Calu3 (cell line): Measurements from ENCODE around the gene EFCAB6. TPM values are rescaled to one million over a fixed set of nuclear protein-coding genes. Genes with fewer than 3 reads are reported as not detected.

Experiments used
- BruUV-seq: library from RNA; stranded (reverse); fragments of 400-500 nt; replicated peaks from 2 replicates; lab custom pipeline; 2021; lab: Mats Ljungman, UMichigan
- CTCF ChIA-PET: fragments of 300-600 bp; sonication (Branson Sonifier 250); formaldehyde crosslinking; loops from one replicate; lab custom pipeline; 2022; ENCODE audit warnings: antibody characterized with exemption; lab: Charles Lee
- DNase-seq: peaks from one replicate; pipeline ENCODE4 v3.0.0; 2022
- H3K27ac Mint-ChIP-seq: one replicate; pipeline ENCODE4 v1.8.0; 2022; ENCODE audit warnings: mixed read lengths; ENCODE audit not compliant: unreplicated experiment
- H3K27me3 Mint-ChIP-seq: one replicate; pipeline ENCODE4 v1.8.0; 2022; ENCODE audit warnings: mixed read lengths; ENCODE audit not compliant: unreplicated experiment
- H3K36me3 Mint-ChIP-seq: one replicate; pipeline ENCODE4 v1.8.0; 2022; ENCODE audit warnings: mild to moderate bottlenecking, moderate library complexity, mixed read lengths; ENCODE audit not compliant: insufficient read depth, unreplicated experiment
- H3K4me1 Mint-ChIP-seq: one replicate; pipeline ENCODE4 v1.8.0; 2022; ENCODE audit warnings: mild to moderate bottlenecking, low read depth, mixed read lengths; ENCODE audit not compliant: unreplicated experiment
- H3K4me3 Mint-ChIP-seq: one replicate; pipeline ENCODE4 v1.8.0; 2022; ENCODE audit warnings: mild to moderate bottlenecking, low read depth, moderate library complexity, mixed read lengths; ENCODE audit not compliant: unreplicated experiment
- H3K9me3 Mint-ChIP-seq: one replicate; pipeline ENCODE4 v1.8.0; 2022; ENCODE audit warnings: low read depth, mixed read lengths; ENCODE audit not compliant: unreplicated experiment
- CTCF ChIP-seq: fragments of 200-600 bp; IDR thresholded peaks from one replicate; pipeline ENCODE4 v1.8.0; 2022; ENCODE audit warnings: antibody characterized with exemption; ENCODE audit not compliant: unreplicated experiment
- intact Hi-C: fragments of 100-400 bp; cut with micrococcal nuclease; formaldehyde crosslinking; loops from one replicate; pipeline ENCODE4 v1.10.0; 2022; ENCODE audit not compliant: unreplicated experiment
- total RNA-seq: library from RNA; stranded (reverse); gene quantifications from 2 replicates; pipeline ENCODE4 v1.2.3, GENCODE V29; 2022

The EFCAB6 gene
- total RNA-seq, 1 experiment from 2014 or later, result 2.2 TPM

GRCh38 chr22:43782448-43782847 lies 29.7 kb downstream of the EFCAB6 start:
- DNase-seq, result no peak
- CTCF ChIA-PET, result no interaction called here
- H3K36me3 Mint-ChIP-seq, result no peaks in the 10 kb centered on the region
- TF ChIP-seq CTCF, result no peak
- BruUV-seq, result no TSS peak
- H3K4me1 Mint-ChIP-seq, result no peaks in the 10 kb centered on the region
- intact Hi-C loops, result no loop called here
- no peak overlapping the region for H3K4me3 Mint-ChIP-seq
- no peaks in the 10 kb centered on the region for H3K9me3 Mint-ChIP-seq
- H3K27me3 Mint-ChIP-seq, result no peaks in the 10 kb centered on the region
- H3K27ac Mint-ChIP-seq, result no peak overlapping the region

- no peaks in the 10 kb centered on the region for H3K27me3 Mint-ChIP-seq
- no peak overlapping the region for H3K4me3 Mint-ChIP-seq
- peaks cover 14% of the 10 kb centered on the region for H3K4me1 Mint-ChIP-seq
- H3K36me3 Mint-ChIP-seq, result no peaks in the 10 kb centered on the region
- TF ChIP-seq CTCF, result no peak
- H3K9me3 Mint-ChIP-seq, result no peaks in the 10 kb centered on the region
- intact Hi-C loops, result no loop called here
- CTCF ChIA-PET, result no interaction called here
- H3K27ac Mint-ChIP-seq, result no peak overlapping the region
- no peak for DNase-seq
- BruUV-seq, result no TSS peak
Measured at GRCh38 chr22:43777286-43777685, 34.8 kb downstream of the EFCAB6 start.

GRCh38 chr22:43776081-43776670 lies 35.9 kb downstream of the EFCAB6 start:
- peaks cover 14% of the 10 kb centered on the region for H3K4me1 Mint-ChIP-seq
- no peak overlapping the region for H3K27ac Mint-ChIP-seq
- intact Hi-C loops, result no loop called here
- no TSS peak for BruUV-seq
- no peaks in the 10 kb centered on the region for H3K36me3 Mint-ChIP-seq
- H3K4me3 Mint-ChIP-seq, result no peak overlapping the region
- TF ChIP-seq CTCF, result no peak
- no peak for DNase-seq
- CTCF ChIA-PET, result no interaction called here
- H3K27me3 Mint-ChIP-seq, result no peaks in the 10 kb centered on the region
- no peaks in the 10 kb centered on the region for H3K9me3 Mint-ChIP-seq

- TF ChIP-seq CTCF, result no peak
- H3K27me3 Mint-ChIP-seq, result no peaks in the 10 kb centered on the region
- H3K9me3 Mint-ChIP-seq, result no peaks in the 10 kb centered on the region
- BruUV-seq, result no TSS peak
- CTCF ChIA-PET, result no interaction called here
- no peak for DNase-seq
- intact Hi-C loops, result no loop called here
- no peaks in the 10 kb centered on the region for H3K36me3 Mint-ChIP-seq
- H3K4me3 Mint-ChIP-seq, result no peak overlapping the region
- H3K4me1 Mint-ChIP-seq, result peaks cover 14% of the 10 kb centered on the region
- H3K27ac Mint-ChIP-seq, result no peak overlapping the region
Measured at GRCh38 chr22:43774318-43774915, 37.7 kb downstream of the EFCAB6 start.
